ENCODE data around the gene FERMT3.

FERMT3 gene

GRCh38 chr11:64183890-64184289 is 22.6 kb upstream of the FERMT3 start:
- no peak overlapping the region for H3K18ac ChIP-seq (ENCODE audit: low read length)
- WGBS (ENCODE audit: extremely low coverage, insufficient coverage, low lambda C conversion rate) = no CpG with 5 or more reads among the region's 7 CpGs

GRCh38 chr11:64185175-64185692 is 21.3 kb upstream of the FERMT3 start:
- no peaks in the 10 kb centered on the region for H3K27me3 ChIP-seq (ENCODE audit: insufficient read depth, low read length, poor library complexity)
- peak overlapping the region; percentile 80 for H3K4me2 ChIP-seq (ENCODE audit: low read length)
- H2BK120ac ChIP-seq (ENCODE audit: low read depth, low read length) = no peak overlapping the region
- H3K27ac ChIP-seq (ENCODE audit: low read depth, low read length) = peak overlapping the region; percentile 88
- H3K56ac ChIP-seq (ENCODE audit: low read length) = peak overlapping the region; percentile 98
- peak overlapping the region; percentile 95 for H3K9ac ChIP-seq (ENCODE audit: low read length)
- H4K5ac ChIP-seq (ENCODE audit: low read length) = no peak overlapping the region
- no CpG with 5 or more reads among the region's 52 CpGs for WGBS (ENCODE audit: extremely low coverage, insufficient coverage, low lambda C conversion rate)
- peaks cover 11% of the 10 kb centered on the region for H3K79me2 ChIP-seq (ENCODE audit: control insufficient read depth, insufficient read depth, low read length)
- H3K36me3 ChIP-seq (ENCODE audit: control insufficient read depth, insufficient read depth, low read length) = peaks cover 4% of the 10 kb centered on the region
- H2BK5ac ChIP-seq (ENCODE audit: low read length) = peak overlapping the region; percentile 69
- H3K79me1 ChIP-seq (ENCODE audit: low read length) = peaks cover 10% of the 10 kb centered on the region
- no peaks in the 10 kb centered on the region for H3K4me1 ChIP-seq (ENCODE audit: control insufficient read depth, low read depth, low read length)
- H3K4ac ChIP-seq (ENCODE audit: low read depth, low read length) = peak overlapping the region; percentile 94
- no peak overlapping the region for H2BK15ac ChIP-seq (replicated peaks; ENCODE audit: low read depth)
- peak overlapping the region; percentile 15 for H2AK5ac ChIP-seq (ENCODE audit: low read length)
- peak; percentile 91 for DNase-seq
- peak overlapping the region; percentile 50 for H3K4me3 ChIP-seq (ENCODE audit: low read length)
- peak overlapping the region; percentile 84 for H3K18ac ChIP-seq (ENCODE audit: low read length)
- no peak overlapping the region for H4K8ac ChIP-seq (ENCODE audit: low read depth, low read length)
- H3K23ac ChIP-seq (ENCODE audit: low read length) = peak overlapping the region; percentile 10

More at GRCh38 chr11:64183890-64184289, 22.6 kb upstream of the FERMT3 start:
- Histone ChIP-seq H3K4me2 (ENCODE audit: low read length) (no peak overlapping the region), H3K4ac (ENCODE audit: low read depth, low read length) (no peak overlapping the region), H4K8ac (ENCODE audit: low read depth, low read length) (no peak overlapping the region), H3K79me2 (ENCODE audit: control insufficient read depth, insufficient read depth, low read length) (peaks cover 2% of the 10 kb centered on the region), H4K5ac (ENCODE audit: low read length) (no peak overlapping the region), H3K79me1 (ENCODE audit: low read length) (peaks cover 10% of the 10 kb centered on the region), H2BK15ac (replicated peaks; ENCODE audit: low read depth) (no peak overlapping the region), H3K4me1 (ENCODE audit: control insufficient read depth, low read depth, low read length) (no peaks in the 10 kb centered on the region), H3K56ac (ENCODE audit: low read length) (peak overlapping the region; percentile 42), H2AK5ac (ENCODE audit: low read length) (no peak overlapping the region), H3K27me3 (ENCODE audit: insufficient read depth, low read length, poor library complexity) (no peaks in the 10 kb centered on the region), H2BK5ac (ENCODE audit: low read length) (no peak overlapping the region), H3K9ac (ENCODE audit: low read length) (peak overlapping the region; percentile 34), H2BK120ac (ENCODE audit: low read depth, low read length) (no peak overlapping the region), H3K36me3 (ENCODE audit: control insufficient read depth, insufficient read depth, low read length) (peaks cover 4% of the 10 kb centered on the region), H3K27ac (ENCODE audit: low read depth, low read length) (no peak overlapping the region), H3K23ac (ENCODE audit: low read length) (no peak overlapping the region), H3K4me3 (ENCODE audit: low read length) (no peak overlapping the region)
- no peak for DNase-seq

- Histone ChIP-seq H2BK5ac (ENCODE audit: low read length) (peak within 1 kb of the TSS; percentile 69), H3K27ac (ENCODE audit: low read depth, low read length) (peak within 1 kb of the TSS; percentile 88), H3K79me2 (ENCODE audit: control insufficient read depth, insufficient read depth, low read length) (peaks cover 17% of the 10 kb centered on the region), H3K36me3 (ENCODE audit: control insufficient read depth, insufficient read depth, low read length) (peaks cover 4% of the 10 kb centered on the region), H3K4me2 (ENCODE audit: low read length) (peak within 1 kb of the TSS; percentile 80), H4K5ac (ENCODE audit: low read length) (no peak within 1 kb of the TSS), H3K56ac (ENCODE audit: low read length) (peak within 1 kb of the TSS; percentile 98), H3K79me1 (ENCODE audit: low read length) (peaks cover 12% of the 10 kb centered on the region), H3K4ac (ENCODE audit: low read depth, low read length) (peak within 1 kb of the TSS; percentile 99), H3K23ac (ENCODE audit: low read length) (peak within 1 kb of the TSS; percentile 10), H4K8ac (ENCODE audit: low read depth, low read length) (no peak within 1 kb of the TSS), H3K9ac (ENCODE audit: low read length) (peak within 1 kb of the TSS; percentile 95), H3K18ac (ENCODE audit: low read length) (peak within 1 kb of the TSS; percentile 97), H2BK15ac (replicated peaks; ENCODE audit: low read depth) (no peak within 1 kb of the TSS), H3K4me1 (ENCODE audit: control insufficient read depth, low read depth, low read length) (no peaks in the 10 kb centered on the region), H3K27me3 (ENCODE audit: insufficient read depth, low read length, poor library complexity) (no peaks in the 10 kb centered on the region), H2BK120ac (ENCODE audit: low read depth, low read length) (peak within 1 kb of the TSS; percentile 97), H3K4me3 (ENCODE audit: low read length) (peak within 1 kb of the TSS; percentile 50), H2AK5ac (ENCODE audit: low read length) (peak within 1 kb of the TSS; percentile 15)
- peak; percentile 100 for DNase-seq
- WGBS (ENCODE audit: extremely low coverage, insufficient coverage, low lambda C conversion rate) = no CpG with 5 or more reads among the region's 74 CpGs
Measured at GRCh38 chr11:64185693-64186491, 20.6 kb upstream of the FERMT3 start, which contains the start of gene STIP1. Gene STIP1, plus strand, starts transcription at chr11:64186171. Its CDS starts 91 bp downstream, at chr11:64186262.

- peak overlapping the region; percentile 99 for H3K4ac ChIP-seq (ENCODE audit: low read depth, low read length)
- H3K56ac ChIP-seq (ENCODE audit: low read length) = no peak overlapping the region
- H4K5ac ChIP-seq (ENCODE audit: low read length) = no peak overlapping the region
- H3K79me2 ChIP-seq (ENCODE audit: control insufficient read depth, insufficient read depth, low read length) = peaks cover 21% of the 10 kb centered on the region
- peak overlapping the region; percentile 24 for H3K27ac ChIP-seq (ENCODE audit: low read depth, low read length)
- no peak overlapping the region for H2BK15ac ChIP-seq (replicated peaks; ENCODE audit: low read depth)
- H3K36me3 ChIP-seq (ENCODE audit: control insufficient read depth, insufficient read depth, low read length) = peaks cover 4% of the 10 kb centered on the region
- no peak overlapping the region for H3K4me2 ChIP-seq (ENCODE audit: low read length)
- peak overlapping the region; percentile 97 for H3K18ac ChIP-seq (ENCODE audit: low read length)
- no CpG with 5 or more reads among the region's 48 CpGs for WGBS (ENCODE audit: extremely low coverage, insufficient coverage, low lambda C conversion rate)
- no peak overlapping the region for H3K4me3 ChIP-seq (ENCODE audit: low read length)
- H3K79me1 ChIP-seq (ENCODE audit: low read length) = peaks cover 12% of the 10 kb centered on the region
- no peak overlapping the region for H2AK5ac ChIP-seq (ENCODE audit: low read length)
- peak overlapping the region; percentile 97 for H2BK120ac ChIP-seq (ENCODE audit: low read depth, low read length)
- no peak overlapping the region for H2BK5ac ChIP-seq (ENCODE audit: low read length)
- H3K23ac ChIP-seq (ENCODE audit: low read length) = no peak overlapping the region
- H4K8ac ChIP-seq (ENCODE audit: low read depth, low read length) = no peak overlapping the region
- H3K4me1 ChIP-seq (ENCODE audit: control insufficient read depth, low read depth, low read length) = no peaks in the 10 kb centered on the region
- DNase-seq = peak; percentile 31
- H3K27me3 ChIP-seq (ENCODE audit: insufficient read depth, low read length, poor library complexity) = no peaks in the 10 kb centered on the region
- H3K9ac ChIP-seq (ENCODE audit: low read length) = no peak overlapping the region
Measured at GRCh38 chr11:64186492-64187165, 19.9 kb upstream of the FERMT3 start.

GRCh38 chr11:64192434-64192833 is 14.1 kb upstream of the FERMT3 start:
- H3K56ac ChIP-seq (ENCODE audit: low read length) = no peak overlapping the region
- H3K36me3 ChIP-seq (ENCODE audit: control insufficient read depth, insufficient read depth, low read length) = peaks cover 35% of the 10 kb centered on the region
- WGBS (ENCODE audit: extremely low coverage, insufficient coverage, low lambda C conversion rate) = no CpG with 5 or more reads among the region's 5 CpGs
- H2BK5ac ChIP-seq (ENCODE audit: low read length) = no peak overlapping the region
- H3K4me1 ChIP-seq (ENCODE audit: control insufficient read depth, low read depth, low read length) = no peaks in the 10 kb centered on the region
- no peak overlapping the region for H3K4me3 ChIP-seq (ENCODE audit: low read length)
- no peak overlapping the region for H3K27ac ChIP-seq (ENCODE audit: low read depth, low read length)
- H3K4ac ChIP-seq (ENCODE audit: low read depth, low read length) = no peak overlapping the region
- no peak overlapping the region for H3K18ac ChIP-seq (ENCODE audit: low read length)
- no peak overlapping the region for H2BK15ac ChIP-seq (replicated peaks; ENCODE audit: low read depth)
- H3K23ac ChIP-seq (ENCODE audit: low read length) = no peak overlapping the region
- no peak for DNase-seq
- H3K79me2 ChIP-seq (ENCODE audit: control insufficient read depth, insufficient read depth, low read length) = peaks cover 28% of the 10 kb centered on the region
- no peak overlapping the region for H4K8ac ChIP-seq (ENCODE audit: low read depth, low read length)
- no peak overlapping the region for H2BK120ac ChIP-seq (ENCODE audit: low read depth, low read length)
- H3K79me1 ChIP-seq (ENCODE audit: low read length) = peaks cover 15% of the 10 kb centered on the region
- no peak overlapping the region for H3K4me2 ChIP-seq (ENCODE audit: low read length)
- H3K27me3 ChIP-seq (ENCODE audit: insufficient read depth, low read length, poor library complexity) = no peaks in the 10 kb centered on the region
- no peak overlapping the region for H4K5ac ChIP-seq (ENCODE audit: low read length)
- H3K9ac ChIP-seq (ENCODE audit: low read length) = no peak overlapping the region
- no peak overlapping the region for H2AK5ac ChIP-seq (ENCODE audit: low read length)

Measured in mesendoderm (in vitro differentiated cells).